H1 (cell line): ENCODE measurements around the gene IL2RA. TPM values are rescaled to one million over a fixed set of nuclear protein-coding genes. Genes with fewer than 3 reads are reported as not detected.

Experiments used
- HDAC6 ChIP-seq: IDR thresholded peaks from one replicate; pipeline ENCODE4 v1.7.1; 2012; ENCODE audit warnings: low read depth, mild to moderate bottlenecking, inconsistent platforms, low read length, moderate library complexity
- polyA plus RNA-seq, 7 experiments: library from polyadenylated mRNA; depleted of rRNA in 3 of 7; stranded (reverse) in 5 of 7; unstranded in 2 of 7; fragments of >200 nt in 5 of 7; fragments of 200-250 nt in 2 of 7; gene quantifications; 1 replicate in 5 of 7; 2 replicates in 1 of 7; 4 replicates in 1 of 7; pipeline versions ENCODE4 v1.2.1 to v1.2.3, GENCODE V29; 2011 to 2013; ENCODE audit warnings: missing spikeins in 2 of 7, mixed read lengths in 2 of 7
- total RNA-seq: library from RNA; stranded (reverse); fragmentation: NEBNext Ultra II Directional; extraction: Animal tissue kit (Norgen Biotek cat#: 25700); gene quantifications from 2 replicates; pipeline ENCODE4 v1.2.1, GENCODE V29; 2021

IL2RA gene
- total and polyA plus RNA-seq, 2 of the 8 experiments (the other 6 are each of a cell fraction or from before 2014, with no cell fraction given): not detected

DNA sequence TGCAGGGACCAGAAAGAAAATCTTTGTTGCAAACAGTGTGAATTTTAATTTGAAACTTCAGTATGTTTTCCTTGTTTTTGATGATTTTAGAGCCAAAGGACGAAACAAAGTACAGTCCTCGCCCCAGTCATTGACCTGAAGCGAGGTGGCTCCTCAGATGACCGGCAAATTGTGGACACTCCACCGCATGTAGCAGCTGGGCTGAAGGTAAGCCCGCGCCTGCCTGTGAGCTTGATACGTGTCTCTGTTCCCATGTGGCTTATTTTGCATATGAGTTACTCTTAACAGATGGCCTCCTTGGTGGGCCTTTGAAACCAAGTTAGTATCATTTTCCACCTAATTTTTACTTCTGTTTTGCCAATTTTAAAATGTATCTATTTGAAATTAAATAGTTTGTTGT lies 39.0 kb upstream of the IL2RA start (continued):
- TF ChIP-seq HDAC6: no peak
